T-cell (primary cell): ENCODE data around the gene ERG. TPM values are rescaled to one million over a fixed set of nuclear protein-coding genes. Genes with fewer than 3 reads are reported as not detected.

ENCODE experiments used
- ATAC-seq, 4 experiments: fragments of 200-7000 bp in 3 of 4; fragments of 150-1000 bp in 1 of 4; cut with Tn5 transposase; replicated peaks in 1 of 4; 1 replicate in 3 of 4; 2 replicates in 1 of 4; pipeline ENCODE4 v1.10.0; 2021; ENCODE audit warnings: moderate library complexity in 3 of 4, mild to moderate bottlenecking in 2 of 4, moderate number of reproducible peaks in 1 of 4
- CTCF ChIA-PET, 2 donors: fragments of 300-600 bp; sonication (Branson Sonifier 250); formaldehyde crosslinking; loops; one replicate each; lab custom pipeline; 2022; ENCODE audit warnings: antibody characterized with exemption in 2 of 2; lab: Charles Lee
- POLR2A ChIA-PET, 2 donors: fragments of 300-600 bp; sonication (Branson Sonifier 250); formaldehyde crosslinking; loops; one replicate each; lab custom pipeline; 2022; ENCODE audit warnings: antibody characterized with exemption in 2 of 2; lab: Charles Lee
- DNase-seq, 35 experiments: peaks; one replicate each; pipeline versions ENCODE4 v3.0.0 to v3.0.0-alpha.2; 2013 to 2023
- H3K27ac ChIP-seq: one replicate; pipeline ENCODE4 v1.5.1; 2013; ENCODE audit warnings: low read length
- H3K27me3 ChIP-seq, 2 experiments: replicated peaks in 1 of 2; 1 replicate in 1 of 2; 2 replicates in 1 of 2; pipeline versions ENCODE4 v1.6.1 to v1.7.0; 2013; ENCODE audit warnings: low read length in 1 of 2, mixed read lengths in 1 of 2; ENCODE audit not compliant: control insufficient read depth in 2 of 2, insufficient read depth in 2 of 2; ENCODE audit errors: extremely low read depth in 1 of 2
- H3K36me3 ChIP-seq, 2 donors: 1 replicate in 1 of 2; 2 replicates in 1 of 2; pipeline versions ENCODE4 v1.6.1 to v1.7.0; 2013; ENCODE audit warnings: low read length in 1 of 2; ENCODE audit not compliant: control insufficient read depth in 2 of 2, insufficient read depth in 1 of 2; ENCODE audit errors: extremely low read depth in 1 of 2
- H3K4me1 ChIP-seq, 2 experiments: 1 replicate in 1 of 2; 2 replicates in 1 of 2; pipeline versions ENCODE4 v1.6.1 to v1.7.0; 2013; ENCODE audit warnings: low read length in 2 of 2, mixed read lengths in 1 of 2; ENCODE audit not compliant: insufficient read depth in 2 of 2, control insufficient read depth in 1 of 2; ENCODE audit errors: extremely low read depth in 1 of 2
- H3K4me3 ChIP-seq, 2 donors: 1 replicate in 1 of 2; 2 replicates in 1 of 2; pipeline versions ENCODE4 v1.5.1 to v1.7.0; 2013; ENCODE audit warnings: mild to moderate bottlenecking in 2 of 2, low read length in 1 of 2, moderate library complexity in 1 of 2; ENCODE audit not compliant: control insufficient read depth in 1 of 2; ENCODE audit errors: extremely low read depth in 1 of 2
- H3K9me3 ChIP-seq: 2 replicates; pipeline ENCODE4 v1.7.0; 2013
- H3K27ac Mint-ChIP-seq, 2 donors: one replicate each; pipeline ENCODE4 v1.8.0; 2020 to 2021; ENCODE audit warnings: mild to moderate bottlenecking in 2 of 2, mixed read lengths in 2 of 2
- H3K27me3 Mint-ChIP-seq, 2 donors: one replicate each; pipeline ENCODE4 v1.8.0; 2021 to 2022; ENCODE audit warnings: mixed read lengths in 2 of 2
- H3K36me3 Mint-ChIP-seq: one replicate; pipeline ENCODE4 v1.8.0; 2021; ENCODE audit warnings: mixed read lengths
- H3K4me1 Mint-ChIP-seq, 3 donors: one replicate each; pipeline ENCODE4 v1.8.0; 2020 to 2022; ENCODE audit warnings: mixed read lengths in 3 of 3, mild to moderate bottlenecking in 1 of 3
- H3K4me3 Mint-ChIP-seq, 3 donors: one replicate each; pipeline ENCODE4 v1.8.0; 2020 to 2022; ENCODE audit warnings: mild to moderate bottlenecking in 3 of 3, mixed read lengths in 3 of 3, moderate library complexity in 3 of 3
- H3K9me3 Mint-ChIP-seq, 3 donors: one replicate each; pipeline ENCODE4 v1.8.0; 2020 to 2022; ENCODE audit warnings: mixed read lengths in 3 of 3
- WGBS: methylation state at CpG from one replicate; pipeline ENCODE4 v1.1.5; 2013; ENCODE audit warnings: missing lambda C conversion rate; ENCODE audit not compliant: insufficient coverage; 5-methylcytosine and 5-hydroxymethylcytosine counted together
- total RNA-seq, 35 experiments: library from RNA in 6 of 35; stranded (reverse) in 6 of 35; fragments of 120-200 nt in 1 of 35; gene quantifications; one replicate each; pipeline versions ENCODE4 v1.2.1 to v1.2.4 and lab custom pipeline; 2013 to 2026

The ERG gene
- total RNA-seq, 5 donors from 2014 or later (not counting 1 experiment from before 2014, with no cell fraction given): 0.54 to 1.5 (median 0.85) TPM; not detected in 1

- H3K27me3 Mint-ChIP-seq: peaks cover 14 to 18% of the 10 kb centered on the region in 2 donors
- no peak for ATAC-seq
- CTCF ChIA-PET: no interaction called here
Observed at GRCh38 chr21:38380481-38381137, 117.7 kb downstream of the ERG start.

GRCh38 chr21:38379147-38379546 lies 119.1 kb downstream of the ERG start:
- peaks cover 4 to 8% (median 7%) of the 10 kb centered on the region in 3 donors for H3K4me1 Mint-ChIP-seq
- Histone ChIP-seq H3K9me3 (no peaks in the 10 kb centered on the region), H3K4me1 (peaks cover 0 to 3% of the 10 kb centered on the region in 2 experiments), H3K4me3 (no peak overlapping the region), H3K27ac (no peak overlapping the region), H3K27me3 (peaks cover 0 to 22% of the 10 kb centered on the region in 2 experiments), H3K36me3 (no peaks in the 10 kb centered on the region)
- H3K4me3 Mint-ChIP-seq: no peak overlapping the region
- no peaks in the 10 kb centered on the region for H3K36me3 Mint-ChIP-seq
- DNase-seq: no peak
- ATAC-seq: no peak
- CTCF ChIA-PET: no interaction called here
- POLR2A ChIA-PET: no interaction called here
- H3K9me3 Mint-ChIP-seq: peaks cover 0 to 3% (median under 1%) of the 10 kb centered on the region in 3 donors
- WGBS: no CpG with 5 or more reads among the region's 3 CpGs
- no peak overlapping the region for H3K27ac Mint-ChIP-seq
- H3K27me3 Mint-ChIP-seq: peaks cover 11 to 14% of the 10 kb centered on the region in 2 donors

More at GRCh38 chr21:38380481-38381137, 117.7 kb downstream of the ERG start:
- Histone ChIP-seq H3K27me3 (peaks cover 0 to 23% of the 10 kb centered on the region in 2 experiments), H3K27ac (no peak overlapping the region), H3K4me1 (peaks cover 0 to 3% of the 10 kb centered on the region in 2 experiments), H3K4me3 (no peak overlapping the region), H3K9me3 (no peaks in the 10 kb centered on the region), H3K36me3 (no peaks in the 10 kb centered on the region)
- POLR2A ChIA-PET: no interaction called here
- Mint-ChIP-seq H3K4me1 (peaks cover 4 to 8% (median 7%) of the 10 kb centered on the region in 3 donors), H3K4me3 (no peak overlapping the region), H3K36me3 (no peaks in the 10 kb centered on the region), H3K9me3 (no peaks in the 10 kb centered on the region), H3K27ac (no peak overlapping the region)
- no peak for DNase-seq
- 83% methylated on average over 5 of the region's 5 CpGs for WGBS

GRCh38 chr21:38377165-38378088 lies 120.8 kb downstream of the ERG start:
- no peak overlapping the region for H3K4me3 Mint-ChIP-seq
- POLR2A ChIA-PET: no interaction called here
- CTCF ChIA-PET: no interaction called here

DNA sequence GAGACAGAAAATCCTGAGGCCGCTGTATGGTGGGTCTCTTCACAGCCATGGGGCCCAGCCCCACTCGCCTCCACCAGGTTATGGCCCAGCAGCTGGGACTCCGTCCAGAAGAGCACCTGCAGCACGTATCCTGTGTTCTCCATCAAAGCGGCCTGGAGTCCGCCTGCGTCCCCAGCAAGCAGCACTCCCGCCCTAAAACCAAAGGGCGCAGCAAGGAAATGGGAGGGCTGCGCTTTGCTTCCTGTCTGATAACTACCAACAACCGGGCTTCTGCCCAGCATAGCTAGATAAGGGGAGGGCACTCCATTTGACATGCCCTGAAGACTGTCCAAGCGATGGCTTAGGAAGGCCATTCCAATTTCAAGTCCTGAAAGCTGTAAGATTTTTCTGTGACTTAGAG lies 121.6 kb downstream of the ERG start:
- no peaks in the 10 kb centered on the region for H3K36me3 ChIP-seq
- H3K9me3 Mint-ChIP-seq: peaks cover 0 to 9% (median 3%) of the 10 kb centered on the region in 3 donors
- H3K27ac Mint-ChIP-seq: no peak overlapping the region
- CTCF ChIA-PET: no interaction called here
- H3K27me3 ChIP-seq: peaks cover 0 to 12% of the 10 kb centered on the region in 2 experiments
- H3K4me3 ChIP-seq: no peak overlapping the region
- peaks cover 4 to 8% (median 7%) of the 10 kb centered on the region in 3 donors for H3K4me1 Mint-ChIP-seq
- peaks cover 0 to 3% of the 10 kb centered on the region in 2 experiments for H3K4me1 ChIP-seq
- POLR2A ChIA-PET: no interaction called here
- peaks cover 4 to 13% of the 10 kb centered on the region in 2 donors for H3K27me3 Mint-ChIP-seq
- no peak overlapping the region for H3K27ac ChIP-seq
- H3K4me3 Mint-ChIP-seq: peak overlapping the region in 1 of 3 donors; percentile 36
- no peaks in the 10 kb centered on the region for H3K36me3 Mint-ChIP-seq
- ATAC-seq: peak in 1 of 4 experiments; percentile 6
- no peak for DNase-seq
- H3K9me3 ChIP-seq: no peaks in the 10 kb centered on the region
- WGBS: 41% methylated on average over 8 of the region's 12 CpGs

More at GRCh38 chr21:38377165-38378088, 120.8 kb downstream of the ERG start:
- Histone ChIP-seq H3K27ac (no peak overlapping the region), H3K27me3 (peaks cover 0 to 12% of the 10 kb centered on the region in 2 experiments), H3K4me3 (no peak overlapping the region), H3K9me3 (no peaks in the 10 kb centered on the region), H3K36me3 (no peaks in the 10 kb centered on the region), H3K4me1 (peaks cover 0 to 3% of the 10 kb centered on the region in 2 experiments)
- ATAC-seq: no peak
- Mint-ChIP-seq H3K27ac (no peak overlapping the region), H3K4me1 (peaks cover 4 to 8% (median 7%) of the 10 kb centered on the region in 3 donors), H3K36me3 (no peaks in the 10 kb centered on the region), H3K27me3 (peaks cover 4 to 12% of the 10 kb centered on the region in 2 donors), H3K9me3 (peaks cover 0 to 9% (median 3%) of the 10 kb centered on the region in 3 donors)
- no peak for DNase-seq
- WGBS: 75% methylated on average over 1 of the region's 5 CpGs

- peaks cover 0 to 12% of the 10 kb centered on the region in 2 experiments for H3K27me3 ChIP-seq
- no peak for ATAC-seq
- ChIA-PET POLR2A (no interaction called here), CTCF (no interaction called here)
- H3K4me3 ChIP-seq: no peak overlapping the region
- DNase-seq: peak in 1 of 35 experiments; percentile 29
- H3K36me3 ChIP-seq: no peaks in the 10 kb centered on the region
- Mint-ChIP-seq H3K27me3 (peaks cover 4 to 13% of the 10 kb centered on the region in 2 donors), H3K4me1 (peaks cover 4 to 8% (median 7%) of the 10 kb centered on the region in 3 donors), H3K4me3 (peak overlapping the region in 1 of 3 donors; percentile 36), H3K9me3 (peaks cover 0 to 9% (median 3%) of the 10 kb centered on the region in 3 donors), H3K27ac (no peak overlapping the region), H3K36me3 (no peaks in the 10 kb centered on the region)
- 58% methylated on average over 8 of the region's 11 CpGs for WGBS
- H3K9me3 ChIP-seq: no peaks in the 10 kb centered on the region
- peaks cover 0 to 3% of the 10 kb centered on the region in 2 experiments for H3K4me1 ChIP-seq
- no peak overlapping the region for H3K27ac ChIP-seq
Observed at GRCh38 chr21:38376235-38376634, 122.0 kb downstream of the ERG start.

- POLR2A ChIA-PET: no interaction called here
- peaks cover 0 to 2% of the 10 kb centered on the region in 2 donors for H3K27me3 Mint-ChIP-seq
- H3K9me3 Mint-ChIP-seq: no peaks in the 10 kb centered on the region
- H3K27ac Mint-ChIP-seq: no peak overlapping the region
- no peaks in the 10 kb centered on the region for H3K4me1 ChIP-seq
- CTCF ChIA-PET: no interaction called here
- H3K27me3 ChIP-seq: no peaks in the 10 kb centered on the region
- H3K9me3 ChIP-seq: no peaks in the 10 kb centered on the region
- H3K36me3 Mint-ChIP-seq: no peaks in the 10 kb centered on the region
- H3K4me1 Mint-ChIP-seq: no peaks in the 10 kb centered on the region
- no peak overlapping the region for H3K4me3 Mint-ChIP-seq
- no peak for DNase-seq
- 90% methylated on average over 2 of the region's 4 CpGs for WGBS
- no peak overlapping the region for H3K27ac ChIP-seq
- no peak for ATAC-seq
- H3K36me3 ChIP-seq: no peaks in the 10 kb centered on the region
- H3K4me3 ChIP-seq: no peak overlapping the region
Observed at GRCh38 chr21:38367646-38368045, 130.6 kb downstream of the ERG start.
